GM18499 (cell line): ENCODE results near the gene TNFRSF8.

Experiments used
- ATAC-seq: cut with Tn5 transposase; IDR thresholded peaks from one replicate; pipeline ENCODE4 v1.9.1; 2021; ENCODE audit warnings: moderate number of reproducible peaks; ENCODE audit not compliant: insufficient read depth, unreplicated experiment

The TNFRSF8 gene

GRCh38 chr1:12138196-12139168 is 75.4 kb downstream of the TNFRSF8 start:
- no peak for ATAC-seq

GRCh38 chr1:12140016-12140415 is 76.9 kb downstream of the TNFRSF8 start:
- ATAC-seq, result no peak

GRCh38 chr1:12140515-12141162 is 77.5 kb downstream of the TNFRSF8 start:
- ATAC-seq, result no peak

GRCh38 chr1:12141163-12141850 is 78.2 kb downstream of the TNFRSF8 start:
- ATAC-seq, result no peak

- no peak for ATAC-seq
These were observed 79.2 kb downstream of the TNFRSF8 start for GRCh38 chr1:12142141-12142823.

GRCh38 chr1:12142891-12143630 is 80.0 kb downstream of the TNFRSF8 start:
- no peak for ATAC-seq

GRCh38 chr1:12143631-12144155 is 80.6 kb downstream of the TNFRSF8 start:
- no peak for ATAC-seq

- no peak for ATAC-seq
These were observed 81.1 kb downstream of the TNFRSF8 start for GRCh38 chr1:12144236-12144635.

- ATAC-seq, result no peak
These were observed 81.9 kb downstream of the TNFRSF8 start for GRCh38 chr1:12144969-12145368.

GRCh38 chr1:12145616-12146342 is 82.7 kb downstream of the TNFRSF8 start:
- no peak for ATAC-seq

GRCh38 chr1:12146343-12147112 is 83.4 kb downstream of the TNFRSF8 start:
- no peak for ATAC-seq

GRCh38 chr1:12147201-12147701 is 84.1 kb downstream of the TNFRSF8 start:
- ATAC-seq, result no peak

GRCh38 chr1:12148160-12148957 is 85.3 kb downstream of the TNFRSF8 start:
- ATAC-seq, result no peak

GRCh38 chr1:12148958-12149790 is 86.1 kb downstream of the TNFRSF8 start:
- no peak for ATAC-seq

- no peak for ATAC-seq
These were observed 86.7 kb downstream of the TNFRSF8 start for GRCh38 chr1:12149791-12150175.

- ATAC-seq, result no peak
These were observed 87.5 kb downstream of the TNFRSF8 start for GRCh38 chr1:12150456-12151200.
